AG04450 (cell line): ENCODE results near the gene SPSB4. TPM values are rescaled to one million over a fixed set of nuclear protein-coding genes. Genes with fewer than 3 reads are reported as not detected.

ENCODE experiments used
- CTCF ChIA-PET: fragments of 300-600, 350-600 bp; formaldehyde crosslinking; extraction: SDS; loops from one replicate; lab custom pipeline; 2022; ENCODE audit warnings: antibody characterized with exemption, inconsistent platforms; lab: Charles Lee
- POLR2A ChIA-PET: fragments of 350-600 bp; formaldehyde crosslinking; extraction: SDS; loops from one replicate; lab custom pipeline; 2021; ENCODE audit warnings: antibody characterized with exemption, inconsistent platforms; lab: Yijun Ruan, JAX
- DNase-seq: peaks from one replicate; pipeline ENCODE4 v3.0.0-alpha.2; 2011; ENCODE audit warnings: low read depth, low spot score
- H3K27ac ChIP-seq: one replicate; pipeline ENCODE4 v1.5.1; 2012; ENCODE audit warnings: low read depth, low read length, control low read depth
- H3K27me3 ChIP-seq: one replicate; pipeline ENCODE4 v1.6.0; 2012; ENCODE audit warnings: low read length; ENCODE audit not compliant: control insufficient read depth, insufficient read depth
- H3K4me3 ChIP-seq: 2 replicates; pipeline ENCODE4 v1.5.1; 2011; ENCODE audit warnings: mild to moderate bottlenecking, low read depth, low read length, control low read depth
- H3K9me3 ChIP-seq: 2 replicates; pipeline ENCODE4 v1.5.1; 2012; ENCODE audit warnings: low read length; ENCODE audit not compliant: control insufficient read depth, insufficient read depth
- CTCF ChIP-seq: IDR thresholded peaks from 2 replicates; pipeline ENCODE4 v1.5.1; 2011; ENCODE audit warnings: low read depth, low read length, control low read depth, inconsistent platforms
- polyA plus RNA-seq: library from polyadenylated mRNA; depleted of rRNA; stranded (reverse); fragments of >200 nt; gene quantifications from 2 replicates; pipeline ENCODE4 v1.2.3, GENCODE V29; 2011

SPSB4 gene
- polyA plus RNA-seq, 1 experiment, result not detected

GRCh38 chr3:141051443-141052200 lies 475 bp downstream of the SPSB4 start:
- no peak for DNase-seq
- H3K4me3 ChIP-seq, result peak overlapping the region; percentile 35
- H3K27ac ChIP-seq, result no peak overlapping the region
- H3K27me3 ChIP-seq, result peaks cover 55% of the 10 kb centered on the region
- no peak for TF ChIP-seq CTCF
- POLR2A ChIA-PET, result no interaction called here
- H3K9me3 ChIP-seq, result no peaks in the 10 kb centered on the region
- CTCF ChIA-PET, result interaction anchor here (0.6 kb wide), 2 partner anchors 182 to 822 kb away, joined by 3 to 5 read pairs; no protein-coding TSS in a partner anchor

DNA sequence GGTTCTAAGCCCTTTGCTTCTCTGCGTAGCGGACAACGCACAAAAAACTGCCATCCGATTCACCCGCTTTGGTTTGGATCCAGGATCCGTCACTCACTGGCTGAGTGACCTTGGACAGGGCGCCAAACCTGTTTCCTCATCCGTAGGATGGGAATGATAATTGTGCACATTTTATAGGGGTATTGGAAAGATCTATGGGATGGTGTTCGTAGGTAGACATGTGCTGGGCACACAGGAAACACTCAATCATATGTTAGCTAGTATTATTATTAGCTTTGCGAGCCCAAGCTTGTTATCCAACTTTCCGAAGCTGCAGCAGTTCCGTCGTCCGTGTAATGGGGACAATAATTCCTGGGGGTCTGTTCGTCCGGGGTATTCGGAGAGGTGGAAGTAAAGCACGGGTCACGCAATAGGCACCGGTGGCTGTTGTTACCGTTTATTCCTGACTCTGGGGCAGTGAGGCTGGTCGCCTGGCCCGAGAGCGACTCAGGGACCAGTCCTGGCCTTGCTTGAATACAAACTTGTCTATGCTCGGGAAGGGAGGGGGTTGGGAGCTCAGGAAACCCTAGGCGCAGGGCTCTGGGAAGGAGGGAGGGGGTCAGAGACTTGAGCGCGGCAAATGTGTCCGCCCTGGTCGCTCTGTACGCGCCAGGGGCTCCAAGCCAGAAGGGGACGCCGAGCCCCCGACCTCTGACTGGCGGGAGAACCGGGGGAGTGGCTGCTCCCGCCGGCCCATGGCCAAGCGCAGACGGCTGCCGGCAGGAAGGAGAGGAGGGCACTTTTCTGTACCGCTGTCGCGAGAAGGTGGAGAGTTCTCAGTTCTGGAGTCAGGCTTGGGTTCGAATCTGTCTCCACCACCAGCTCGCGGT lies 1.3 kb downstream of the SPSB4 start:
- ChIA-PET CTCF (no interaction called here), POLR2A (no interaction called here)
- peaks cover 56% of the 10 kb centered on the region for H3K27me3 ChIP-seq
- H3K27ac ChIP-seq, result no peak overlapping the region
- DNase-seq, result no peak
- no peaks in the 10 kb centered on the region for H3K9me3 ChIP-seq
- TF ChIP-seq CTCF, result no peak
- no peak overlapping the region for H3K4me3 ChIP-seq

- ChIA-PET POLR2A (no interaction called here), CTCF (no interaction called here)
- no peak for DNase-seq
- Histone ChIP-seq H3K9me3 (no peaks in the 10 kb centered on the region), H3K4me3 (no peak overlapping the region), H3K27ac (no peak overlapping the region), H3K27me3 (peaks cover 43% of the 10 kb centered on the region)
- no peak for TF ChIP-seq CTCF
These were observed 4.0 kb downstream of the SPSB4 start for GRCh38 chr3:141055136-141055535.

GRCh38 chr3:141055536-141056445 lies 4.6 kb downstream of the SPSB4 start:
- ChIA-PET POLR2A (no interaction called here), CTCF (no interaction called here)
- no peak for TF ChIP-seq CTCF
- Histone ChIP-seq H3K27ac (no peak overlapping the region), H3K4me3 (no peak overlapping the region), H3K27me3 (peaks cover 36% of the 10 kb centered on the region), H3K9me3 (no peaks in the 10 kb centered on the region)
- DNase-seq, result no peak
